H7 (cell line): ENCODE results near the gene NOS1AP. TPM values are rescaled to one million over a fixed set of nuclear protein-coding genes. Genes with fewer than 3 reads are reported as not detected.

Experiments used
- DNase-seq: peaks from one replicate; pipeline ENCODE4 v3.0.0; 2012
- H3K27me3 ChIP-seq: 2 replicates; pipeline ENCODE4 v1.6.0; 2011; ENCODE audit warnings: mild to moderate bottlenecking, low read length; ENCODE audit not compliant: control insufficient read depth, insufficient read depth
- H3K36me3 ChIP-seq: replicated peaks from 2 replicates; pipeline ENCODE4 v1.5.1; 2011; ENCODE audit warnings: low read length; ENCODE audit not compliant: control insufficient read depth, insufficient read depth
- H3K4me3 ChIP-seq: 2 replicates; pipeline ENCODE4 v1.5.1; 2011; ENCODE audit warnings: low read depth, mild to moderate bottlenecking, control low read depth, low read length, moderate library complexity; ENCODE audit not compliant: insufficient read depth
- total RNA-seq: library from RNA; depleted of rRNA; stranded (reverse); fragments of >200 nt; shearing (Covaris generic); gene quantifications from 2 replicates; pipeline ENCODE4 v1.2.3, GENCODE V29; 2014

The NOS1AP gene
- total RNA-seq, 1 experiment from 2014 or later: 5.4 TPM

GRCh38 chr1:162088281-162088969 is 18.9 kb downstream of the NOS1AP start:
- no peaks in the 10 kb centered on the region; the same call in 1 of the 2 replicates for H3K27me3 ChIP-seq
- H3K4me3 ChIP-seq: no peak overlapping the region
- no peak for DNase-seq
- no peaks in the 10 kb centered on the region for H3K36me3 ChIP-seq

- no peaks in the 10 kb centered on the region; the same call in none of the 2 replicates for H3K27me3 ChIP-seq
- H3K4me3 ChIP-seq: no peak overlapping the region
- no peak for DNase-seq
- no peaks in the 10 kb centered on the region for H3K36me3 ChIP-seq
These were observed 20.3 kb downstream of the NOS1AP start for GRCh38 chr1:162089748-162090147.

GRCh38 chr1:162090378-162090777 is 20.9 kb downstream of the NOS1AP start:
- H3K27me3 ChIP-seq: no peaks in the 10 kb centered on the region; the same call in 1 of the 2 replicates
- DNase-seq: no peak
- H3K36me3 ChIP-seq: no peaks in the 10 kb centered on the region
- no peak overlapping the region for H3K4me3 ChIP-seq

- H3K36me3 ChIP-seq: no peaks in the 10 kb centered on the region
- H3K4me3 ChIP-seq: no peak overlapping the region
- H3K27me3 ChIP-seq: no peaks in the 10 kb centered on the region; the same call in 1 of the 2 replicates
- DNase-seq: peak; percentile 30
These were observed 22.4 kb downstream of the NOS1AP start for GRCh38 chr1:162091681-162092524.

- Histone ChIP-seq H3K36me3 (no peaks in the 10 kb centered on the region), H3K27me3 (no peaks in the 10 kb centered on the region; the same call in 1 of the 2 replicates), H3K4me3 (no peak overlapping the region)
- no peak for DNase-seq
These were observed 23.6 kb downstream of the NOS1AP start for GRCh38 chr1:162093095-162093494.

GRCh38 chr1:162094271-162094670 is 24.8 kb downstream of the NOS1AP start:
- no peaks in the 10 kb centered on the region for H3K36me3 ChIP-seq
- H3K27me3 ChIP-seq: no peaks in the 10 kb centered on the region; the same call in 1 of the 2 replicates
- DNase-seq: no peak
- H3K4me3 ChIP-seq: no peak overlapping the region

- Histone ChIP-seq H3K36me3 (no peaks in the 10 kb centered on the region), H3K27me3 (no peaks in the 10 kb centered on the region; the same call in 1 of the 2 replicates), H3K4me3 (no peak overlapping the region)
- DNase-seq: no peak
These were observed 25.2 kb downstream of the NOS1AP start for GRCh38 chr1:162094723-162095122.

GRCh38 chr1:162107911-162108310 is 38.4 kb downstream of the NOS1AP start:
- no peaks in the 10 kb centered on the region for H3K36me3 ChIP-seq

GRCh38 chr1:162108426-162108825 is 38.9 kb downstream of the NOS1AP start:
- Histone ChIP-seq H3K27me3 (no peaks in the 10 kb centered on the region), H3K36me3 (no peaks in the 10 kb centered on the region), H3K4me3 (no peak overlapping the region)
- no peak for DNase-seq

More at GRCh38 chr1:162107911-162108310, 38.4 kb downstream of the NOS1AP start:
- DNase-seq: no peak
- no peaks in the 10 kb centered on the region for H3K27me3 ChIP-seq
- no peak overlapping the region for H3K4me3 ChIP-seq

- H3K4me3 ChIP-seq: no peak overlapping the region
- H3K36me3 ChIP-seq: no peaks in the 10 kb centered on the region
- no peak for DNase-seq
- no peaks in the 10 kb centered on the region for H3K27me3 ChIP-seq
These were observed 41.4 kb downstream of the NOS1AP start for GRCh38 chr1:162110910-162111309.

GRCh38 chr1:162111572-162111971 is 42.1 kb downstream of the NOS1AP start:
- Histone ChIP-seq H3K27me3 (no peaks in the 10 kb centered on the region), H3K36me3 (no peaks in the 10 kb centered on the region), H3K4me3 (no peak overlapping the region)
- DNase-seq: no peak

- Histone ChIP-seq H3K4me3 (no peak overlapping the region), H3K27me3 (no peaks in the 10 kb centered on the region), H3K36me3 (no peaks in the 10 kb centered on the region)
- no peak for DNase-seq
These were observed 43.9 kb downstream of the NOS1AP start for GRCh38 chr1:162113419-162113818.

GRCh38 chr1:162117039-162117774 is 47.7 kb downstream of the NOS1AP start:
- H3K27me3 ChIP-seq: no peaks in the 10 kb centered on the region
- DNase-seq: no peak
- no peaks in the 10 kb centered on the region for H3K36me3 ChIP-seq
- H3K4me3 ChIP-seq: no peak overlapping the region

GRCh38 chr1:162118063-162118462 is 48.6 kb downstream of the NOS1AP start:
- H3K36me3 ChIP-seq: no peaks in the 10 kb centered on the region
- no peak for DNase-seq
- H3K27me3 ChIP-seq: no peaks in the 10 kb centered on the region
- no peak overlapping the region for H3K4me3 ChIP-seq
